HCT116 (cell line): ENCODE data around the gene CPLX3. TPM values are rescaled to one million over a fixed set of nuclear protein-coding genes. Genes with fewer than 3 reads are reported as not detected.

Source experiments
- microRNA-seq: library from miRNA; unstranded; fragments of <30 nt; microRNA quantifications from one replicate; pipeline ENCODE4, GENCODE V29; 2016; ENCODE audit warnings: borderline number of aligned reads
- total RNA-seq: library from RNA; stranded (reverse); gene quantifications from one replicate; pipeline ENCODE4 v1.2.1, GENCODE V29; 2021; ENCODE audit not compliant: unreplicated experiment

CPLX3 gene
- total RNA-seq, 1 experiment from 2014 or later: not detected

Small RNAs within 50 kb of the gene (microRNA-seq; reads per million reads assigned to microRNA genes)
- gene MIR4513 (not detected), gene MIR6882 (not detected)

Other genes starting within 250 kb of the CPLX3 start
- 79.3 TPM for gene CLK3, start 210.8 kb upstream of the CPLX3 start, total RNA-seq
- gene EDC3, start 130.6 kb upstream of the CPLX3 start, total RNA-seq: 45.1 TPM
- 1.5 TPM for gene CYP1A1, start 101.1 kb upstream of the CPLX3 start, total RNA-seq
- not detected for gene CYP1A2, start 77.8 kb upstream of the CPLX3 start, total RNA-seq
- gene CSK, start 44.5 kb upstream of the CPLX3 start, total RNA-seq: 72.2 TPM
- gene LMAN1L, start 13.8 kb upstream of the CPLX3 start, total RNA-seq: 0.17 TPM
- gene ULK3, start 16.5 kb downstream of the CPLX3 start, total RNA-seq: 48.4 TPM
- gene SCAMP2, start 46.7 kb downstream of the CPLX3 start, total RNA-seq: 55.8 TPM
- 49.7 TPM for gene MPI, start 63.4 kb downstream of the CPLX3 start, total RNA-seq
- gene FAM219B, start 80.2 kb downstream of the CPLX3 start, total RNA-seq: 64.3 TPM
- gene COX5A, start 111.4 kb downstream of the CPLX3 start, total RNA-seq: 307 TPM
- 5.9 TPM for gene RPP25, start 130.1 kb downstream of the CPLX3 start, total RNA-seq
- gene SCAMP5, start 168.9 kb downstream of the CPLX3 start, total RNA-seq: 6.2 TPM
- gene PPCDC, start 197.0 kb downstream of the CPLX3 start, total RNA-seq: 18.0 TPM